ENCODE data around the gene LCA5.

- no peak for TF ChIP-seq POLR2A (IDR thresholded peaks at IDR 0.05)
- TF ChIP-seq CTCF (IDR thresholded peaks at IDR 0.05) = no peak
Observed at GRCh38 chr6:79463621-79464050, 73.6 kb downstream of the LCA5 start.

All from heart left ventricle (tissue), 13 donors.